T-helper 2 cell treated with Interferon-gamma antibody and Interleukin-4, amounts not matched to agents 100 ng/mL and 5 ng/mL, for 36 hours (primary cell): Measurements from ENCODE around the gene TMEM63A. TPM values are rescaled to one million over a fixed set of nuclear protein-coding genes. Genes with fewer than 3 reads are reported as not detected.
"Not testable (repeated sequence)": the region's sequence is repeated elsewhere in the genome, so short reads cannot be mapped to it uniquely, and the experiment has no call there.

Experiments
- intact Hi-C: fragments of 100-400 bp; cut with micrococcal nuclease; formaldehyde crosslinking; loops from one replicate; pipeline ENCODE4 v1.15.1; 2023
- total RNA-seq: library from RNA; stranded (reverse); gene quantifications from 2 replicates; pipeline ENCODE4 v1.2.3, GENCODE V29; 2022

The TMEM63A gene
- 96.5 and 97.9 TPM in 2 replicates for total RNA-seq

- intact Hi-C loops: loop anchor here (1.0 to 2.0 kb wide), 6 partner anchors 15 to 105 kb away; partner anchors contain the start of genes EPHX1, PYCR2 and SRP9
These were observed at the start of gene TMEM63A for GRCh38 chr1:225881959-225882693. Gene TMEM63A (minus strand): TSS chr1:225882380. CDS start chr1:225877580, 4,800 bp downstream.

- intact Hi-C loops: no loop called here
These were observed 49.3 kb upstream of the TMEM63A start for GRCh38 chr1:225931270-225932136.

GRCh38 chr1:225930566-225930965, 48.4 kb upstream of the TMEM63A start:
- intact Hi-C loops: no loop called here

GRCh38 chr1:225929462-225929861, 47.3 kb upstream of the TMEM63A start:
- intact Hi-C loops: not testable (repeated sequence)

GRCh38 chr1:225928186-225929175, 46.3 kb upstream of the TMEM63A start:
- intact Hi-C loops: no loop called here

GRCh38 chr1:225926551-225927113, 44.5 kb upstream of the TMEM63A start:
- intact Hi-C loops: no loop called here

- intact Hi-C loops: loop anchor here (1.0 to 5.0 kb wide), 7 partner anchors 27 to 497 kb away; partner anchors contain the start of genes H3-3A, LBR, SDE2 and TMEM63A
These were observed 41.7 kb upstream of the TMEM63A start, which contains the start of gene PYCR2 for GRCh38 chr1:225923692-225924555. Gene PYCR2 (minus strand): TSS chr1:225924250. CDS start chr1:225924110, 140 bp downstream.

- intact Hi-C loops: loop anchor here (5.0 kb wide), 1 partner anchor 496 kb away; the partner anchor contains the start of gene LBR
These were observed 41.2 kb upstream of the TMEM63A start for GRCh38 chr1:225923381-225923691.

- intact Hi-C loops: loop anchor here (5.0 kb wide), 1 partner anchor 495 kb away; the partner anchor contains the start of gene LBR
These were observed 39.8 kb upstream of the TMEM63A start for GRCh38 chr1:225921734-225922709.

GRCh38 chr1:225919906-225920305, 37.7 kb upstream of the TMEM63A start:
- intact Hi-C loops: loop anchor here (5.0 kb wide), 1 partner anchor 493 kb away; the partner anchor contains the start of gene LBR

GRCh38 chr1:225918280-225918679, 36.1 kb upstream of the TMEM63A start:
- intact Hi-C loops: no loop called here

GRCh38 chr1:225917536-225917935, 35.4 kb upstream of the TMEM63A start:
- intact Hi-C loops: no loop called here

- intact Hi-C loops: no loop called here
These were observed 34.9 kb upstream of the TMEM63A start for GRCh38 chr1:225917101-225917500.

GRCh38 chr1:225915538-225915991, 33.4 kb upstream of the TMEM63A start:
- intact Hi-C loops: no loop called here

- intact Hi-C loops: no loop called here
These were observed 32.8 kb upstream of the TMEM63A start for GRCh38 chr1:225914947-225915346.

GRCh38 chr1:225914391-225914790, 32.2 kb upstream of the TMEM63A start:
- intact Hi-C loops: no loop called here

- intact Hi-C loops: loop anchor here (1.0 to 2.0 kb wide), 6 partner anchors 31 to 436 kb away; partner anchors contain the start of gene SRP9
These were observed 29.3 kb upstream of the TMEM63A start for GRCh38 chr1:225911191-225912130.
